Measurements from ENCODE around the gene USP6. TPM values are rescaled to one million over a fixed set of nuclear protein-coding genes. Genes with fewer than 3 reads are reported as not detected.
"Not testable (repeated sequence)": the region's sequence is repeated elsewhere in the genome, so short reads cannot be mapped to it uniquely, and the experiment has no call there.

Gene USP6
- total RNA-seq, 6 experiments from 2014 or later: 0.05 to 0.19 (median 0.10) TPM

DNA sequence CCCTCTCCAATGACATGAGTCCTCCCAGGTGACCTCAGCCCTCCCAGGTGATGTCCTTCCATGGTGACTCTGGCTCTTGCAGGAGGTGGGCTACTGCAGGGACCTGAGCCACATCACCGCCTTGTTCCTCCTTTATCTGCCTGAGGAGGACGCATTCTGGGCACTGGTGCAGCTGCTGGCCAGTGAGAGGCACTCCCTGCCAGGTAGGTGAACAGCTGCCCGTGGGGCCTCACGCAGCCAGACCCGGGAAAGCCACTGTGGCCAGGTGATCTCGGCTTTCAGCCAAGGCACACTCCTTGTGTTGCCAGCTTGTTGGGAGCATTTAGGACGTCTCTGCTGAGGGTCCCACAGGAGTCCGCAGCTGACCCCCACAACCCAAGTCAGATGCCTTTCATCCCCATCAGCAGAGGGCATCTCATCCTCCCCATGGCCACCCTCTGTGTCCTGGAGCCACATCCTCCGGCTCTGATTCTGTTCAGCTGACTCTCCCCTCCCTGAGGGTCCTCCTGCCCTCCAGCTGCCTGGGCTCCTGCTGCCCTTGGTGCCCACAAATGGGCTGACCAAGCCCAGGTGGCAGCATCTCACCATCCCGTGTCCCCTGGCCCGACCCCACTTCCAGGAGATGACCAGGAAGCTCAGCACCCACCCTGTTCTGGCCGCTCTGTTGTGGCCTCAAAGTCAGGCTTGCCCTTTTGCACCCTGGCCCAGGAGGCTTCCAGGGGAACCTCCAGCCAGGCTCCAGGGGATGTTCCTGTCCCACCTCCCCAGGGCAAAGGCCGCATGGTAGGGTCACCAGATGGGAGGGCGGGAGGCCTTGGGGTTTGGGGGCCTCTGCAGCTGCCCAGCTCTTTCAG is 20.1 kb downstream of the USP6 start:
- TF ChIP-seq, protein P1, sequence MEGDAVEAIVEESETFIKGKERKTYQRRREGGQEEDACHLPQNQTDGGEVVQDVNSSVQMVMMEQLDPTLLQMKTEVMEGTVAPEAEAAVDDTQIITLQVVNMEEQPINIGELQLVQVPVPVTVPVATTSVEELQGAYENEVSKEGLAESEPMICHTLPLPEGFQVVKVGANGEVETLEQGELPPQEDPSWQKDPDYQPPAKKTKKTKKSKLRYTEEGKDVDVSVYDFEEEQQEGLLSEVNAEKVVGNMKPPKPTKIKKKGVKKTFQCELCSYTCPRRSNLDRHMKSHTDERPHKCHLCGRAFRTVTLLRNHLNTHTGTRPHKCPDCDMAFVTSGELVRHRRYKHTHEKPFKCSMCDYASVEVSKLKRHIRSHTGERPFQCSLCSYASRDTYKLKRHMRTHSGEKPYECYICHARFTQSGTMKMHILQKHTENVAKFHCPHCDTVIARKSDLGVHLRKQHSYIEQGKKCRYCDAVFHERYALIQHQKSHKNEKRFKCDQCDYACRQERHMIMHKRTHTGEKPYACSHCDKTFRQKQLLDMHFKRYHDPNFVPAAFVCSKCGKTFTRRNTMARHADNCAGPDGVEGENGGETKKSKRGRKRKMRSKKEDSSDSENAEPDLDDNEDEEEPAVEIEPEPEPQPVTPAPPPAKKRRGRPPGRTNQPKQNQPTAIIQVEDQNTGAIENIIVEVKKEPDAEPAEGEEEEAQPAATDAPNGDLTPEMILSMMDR (IDR thresholded peaks at IDR 0.05): no peak
- no peaks in the 10 kb centered on the region for H3K36me3 Mint-ChIP-seq (ENCODE audit: low read depth)
- peaks cover 13% of the 10 kb centered on the region for H3K4me1 Mint-ChIP-seq (ENCODE audit: low read depth)
- no peak overlapping the region for H3K4me3 Mint-ChIP-seq
- H3K9me3 Mint-ChIP-seq: no peaks in the 10 kb centered on the region
- no peak overlapping the region for H3K27ac Mint-ChIP-seq
- peaks cover 15% of the 10 kb centered on the region for H3K27me3 Mint-ChIP-seq (ENCODE audit: insufficient read depth)
- DNase-seq: no peak

DNA sequence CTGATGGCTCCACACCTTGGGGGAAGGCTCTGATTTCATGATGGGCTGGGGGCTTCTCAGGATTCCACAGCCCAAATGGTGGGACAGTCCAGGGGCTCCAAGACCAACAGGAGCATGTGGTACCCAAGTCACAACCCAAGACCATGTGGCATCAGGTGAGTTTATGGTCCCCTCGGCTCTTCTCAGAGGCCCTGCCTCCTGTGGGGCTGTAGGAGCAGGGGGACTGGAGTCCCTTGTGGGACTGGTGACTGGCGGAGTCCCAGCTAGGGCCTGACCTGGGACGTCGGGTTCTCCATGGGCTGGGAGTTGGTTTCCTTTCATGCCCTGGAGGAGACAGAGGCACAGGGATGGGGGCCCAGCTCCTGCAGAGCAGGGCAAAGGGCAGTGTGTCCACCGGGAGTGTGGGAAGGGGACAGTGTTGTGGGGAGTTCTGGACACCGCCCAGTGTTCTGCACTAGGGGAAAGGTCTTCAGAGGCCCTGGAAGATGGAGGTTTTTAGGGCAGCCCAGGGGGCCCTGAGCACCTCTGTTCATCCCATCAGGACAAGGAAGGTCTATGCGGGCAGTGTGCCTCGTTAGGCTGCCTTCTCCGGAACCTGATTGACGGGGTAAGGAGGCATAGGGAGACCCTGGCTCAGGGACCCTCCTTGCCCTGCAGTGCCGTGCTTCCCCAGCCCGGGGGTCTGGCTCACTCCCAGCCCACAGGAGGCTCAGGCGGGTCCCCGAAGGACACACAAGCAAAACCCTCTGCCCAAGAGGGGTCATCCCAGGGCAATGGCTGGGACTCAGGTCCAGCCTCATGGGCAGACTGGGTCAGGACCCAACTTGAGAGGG is 21.0 kb downstream of the USP6 start:
- H3K27me3 Mint-ChIP-seq (ENCODE audit: insufficient read depth); H3K9me3 Mint-ChIP-seq; H3K4me3 Mint-ChIP-seq; H3K36me3 Mint-ChIP-seq (ENCODE audit: low read depth); H3K27ac Mint-ChIP-seq; DNase-seq: not testable (repeated sequence)
- peaks cover 13% of the 10 kb centered on the region for H3K4me1 Mint-ChIP-seq (ENCODE audit: low read depth)

DNA sequence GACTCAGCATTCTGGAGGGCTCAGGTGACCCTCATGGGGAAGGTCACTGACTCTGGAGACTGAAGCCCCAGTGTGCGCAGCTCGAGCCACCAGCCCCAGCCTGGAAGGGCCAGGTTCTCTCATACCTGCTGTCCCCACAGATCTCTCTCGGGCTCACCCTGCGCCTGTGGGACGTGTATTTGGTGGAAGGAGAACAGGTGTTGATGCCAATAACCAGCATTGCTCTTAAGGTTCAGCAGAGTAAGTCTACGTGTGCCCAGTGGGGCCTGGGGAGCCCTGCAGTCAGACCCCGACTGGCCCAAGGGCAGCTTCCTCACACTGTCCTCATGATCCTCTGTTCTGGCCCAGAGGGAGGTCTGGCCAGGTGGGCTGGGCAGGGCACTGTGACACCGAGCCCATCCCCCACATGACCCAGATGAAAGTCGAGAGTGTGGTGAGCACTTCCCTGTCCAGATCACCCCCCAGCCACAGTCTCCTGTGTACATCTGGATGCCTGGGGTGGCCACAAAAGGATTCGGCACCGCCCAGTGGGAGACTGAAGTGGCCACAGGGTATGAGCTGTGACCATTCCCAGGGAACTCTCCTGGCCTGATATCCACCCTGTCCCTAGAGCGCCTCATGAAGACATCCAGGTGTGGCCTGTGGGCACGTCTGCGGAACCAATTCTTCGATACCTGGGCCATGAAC is 21.8 kb downstream of the USP6 start:
- not testable (repeated sequence) for H3K36me3 Mint-ChIP-seq (ENCODE audit: low read depth); H3K4me3 Mint-ChIP-seq; H3K27me3 Mint-ChIP-seq (ENCODE audit: insufficient read depth); H3K27ac Mint-ChIP-seq; DNase-seq; H3K9me3 Mint-ChIP-seq
- H3K4me1 Mint-ChIP-seq (ENCODE audit: low read depth): peaks cover 13% of the 10 kb centered on the region

DNA sequence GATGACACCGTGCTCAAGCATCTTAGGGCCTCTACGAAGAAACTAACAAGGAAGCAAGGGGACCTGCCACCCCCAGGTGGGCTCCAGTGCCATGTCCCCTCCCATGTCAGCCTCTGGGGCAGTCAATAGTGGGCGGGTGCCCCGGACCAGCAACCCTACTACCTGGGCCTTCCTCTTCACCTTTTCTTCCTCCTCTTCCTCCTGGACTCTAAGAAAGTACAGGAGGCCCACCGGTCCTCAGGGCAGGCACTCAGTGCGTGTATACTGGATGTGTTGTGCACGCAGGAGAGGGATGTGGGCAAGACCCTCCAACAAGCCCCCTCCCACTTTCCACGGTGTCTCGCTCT is 22.3 kb downstream of the USP6 start:
- not testable (repeated sequence) for H3K36me3 Mint-ChIP-seq (ENCODE audit: low read depth); H3K27me3 Mint-ChIP-seq (ENCODE audit: insufficient read depth); DNase-seq

DNA sequence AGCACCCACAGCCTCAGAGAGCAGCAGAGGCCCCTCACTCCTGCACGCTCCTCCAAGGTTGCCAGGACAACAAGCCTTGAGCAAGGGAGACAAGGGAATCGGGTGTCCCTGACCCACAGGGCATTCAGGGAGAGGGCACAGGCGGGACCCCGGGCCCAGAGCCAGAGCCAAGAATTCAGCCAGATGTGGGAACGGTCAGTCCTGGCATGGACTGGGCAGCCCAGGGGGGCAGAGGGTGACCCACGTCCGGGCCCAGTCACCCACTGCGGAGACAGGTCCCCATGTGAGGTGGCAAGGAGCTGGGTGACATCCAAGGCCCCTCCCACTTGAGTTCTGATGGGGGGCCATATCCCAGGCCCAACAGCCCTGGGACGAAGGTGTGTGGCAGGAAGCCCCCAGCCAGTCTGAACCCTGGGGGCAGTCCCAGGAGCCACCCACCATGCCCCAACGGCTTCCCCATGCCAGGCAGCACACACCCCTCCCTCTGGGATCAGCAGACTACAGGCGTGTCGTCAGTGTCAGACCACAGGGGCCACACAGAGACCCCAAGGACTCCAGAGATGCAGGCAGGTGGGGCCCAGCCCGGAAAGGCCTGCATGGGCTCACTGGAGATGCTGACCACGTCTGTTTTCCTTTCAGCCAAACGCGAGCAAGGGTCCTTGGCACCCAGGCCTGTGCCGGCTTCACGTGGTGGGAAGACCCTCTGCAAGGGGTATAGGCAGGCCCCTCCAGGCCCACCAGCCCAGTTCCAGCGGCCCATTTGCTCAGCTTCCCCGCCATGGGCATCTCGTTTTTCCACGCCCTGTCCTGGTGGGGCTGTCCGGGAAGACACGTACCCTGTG is 23.0 kb downstream of the USP6 start:
- Mint-ChIP-seq H3K4me3 (no peak overlapping the region), H3K4me1 (ENCODE audit: low read depth) (peaks cover 13% of the 10 kb centered on the region), H3K27ac (no peak overlapping the region), H3K27me3 (ENCODE audit: insufficient read depth) (peaks cover 5% of the 10 kb centered on the region; the same call in 1 of the 2 replicates), H3K36me3 (ENCODE audit: low read depth) (no peaks in the 10 kb centered on the region), H3K9me3 (no peaks in the 10 kb centered on the region)
- TF ChIP-seq, protein P1 (IDR thresholded peaks at IDR 0.05): no peak
- no peak for DNase-seq

More for the DNA sequence above, 22.3 kb downstream of the USP6 start:
- H3K4me1 Mint-ChIP-seq (ENCODE audit: low read depth): peaks cover 13% of the 10 kb centered on the region
- H3K27ac Mint-ChIP-seq, H3K9me3 Mint-ChIP-seq, H3K4me3 Mint-ChIP-seq: not testable (repeated sequence)

DNA sequence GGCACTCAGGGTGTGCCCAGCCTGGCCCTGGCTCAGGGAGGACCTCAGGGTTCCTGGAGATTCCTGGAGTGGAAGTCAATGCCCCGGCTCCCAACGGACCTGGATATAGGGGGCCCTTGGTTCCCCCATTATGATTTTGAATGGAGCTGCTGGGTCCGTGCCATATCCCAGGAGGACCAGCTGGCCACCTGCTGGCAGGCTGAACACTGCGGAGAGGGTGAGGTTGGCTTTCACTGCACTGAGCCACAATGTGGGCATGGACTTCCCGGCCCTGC is 23.6 kb downstream of the USP6 start:
- Mint-ChIP-seq H3K27me3 (ENCODE audit: insufficient read depth) (peaks cover 5% of the 10 kb centered on the region; the same call in 1 of the 2 replicates), H3K4me1 (ENCODE audit: low read depth) (peaks cover 12% of the 10 kb centered on the region), H3K27ac (no peak overlapping the region), H3K9me3 (no peaks in the 10 kb centered on the region), H3K36me3 (ENCODE audit: low read depth) (no peaks in the 10 kb centered on the region), H3K4me3 (no peak overlapping the region)
- DNase-seq: no peak
- TF ChIP-seq, protein P1 (IDR thresholded peaks at IDR 0.05): no peak

DNA sequence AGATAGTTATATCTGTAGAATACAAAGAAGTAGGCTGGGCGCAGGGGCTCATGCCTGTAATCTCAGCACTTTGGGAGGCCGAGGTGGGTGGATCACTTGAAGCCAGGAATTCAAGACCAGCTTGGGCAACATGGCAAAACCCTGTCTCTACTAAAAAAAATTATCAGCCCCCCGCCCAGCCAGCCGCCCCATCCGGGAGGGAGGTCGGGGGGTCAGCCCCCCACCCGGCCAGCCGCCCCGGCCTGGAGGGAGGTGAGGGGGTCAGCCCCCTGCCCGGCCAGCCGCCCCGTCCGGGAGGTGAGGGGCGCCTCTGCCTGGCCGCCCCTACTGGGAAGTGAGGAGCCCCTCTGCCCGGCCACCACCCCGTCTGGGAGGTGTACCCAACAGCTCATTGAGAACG is 27.0 kb downstream of the USP6 start:
- not testable (repeated sequence) for H3K4me1 Mint-ChIP-seq (ENCODE audit: low read depth); H3K9me3 Mint-ChIP-seq; H3K4me3 Mint-ChIP-seq; H3K27ac Mint-ChIP-seq; DNase-seq; H3K27me3 Mint-ChIP-seq (ENCODE audit: insufficient read depth); H3K36me3 Mint-ChIP-seq (ENCODE audit: low read depth)

DNA sequence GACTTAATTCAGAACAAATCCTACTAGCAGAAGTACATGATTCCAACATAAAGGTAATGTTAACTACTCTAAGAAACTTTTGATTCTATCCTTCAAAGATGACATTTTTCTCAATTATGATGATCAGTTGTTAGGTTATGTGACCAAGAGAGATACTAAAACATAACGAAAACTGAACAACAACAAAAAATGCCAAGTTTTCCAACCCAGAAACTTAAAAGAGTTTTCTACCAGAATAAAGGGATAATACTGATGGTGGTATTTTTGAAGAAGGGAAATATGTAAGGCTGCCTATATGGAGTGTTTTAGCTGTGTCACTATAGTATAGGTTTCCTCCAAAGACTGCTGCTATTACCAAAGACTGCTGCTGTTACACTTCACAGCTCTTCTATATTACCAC is 30.3 kb downstream of the USP6 start:
- H3K27me3 Mint-ChIP-seq (ENCODE audit: insufficient read depth): peaks cover 11% of the 10 kb centered on the region
- H3K9me3 Mint-ChIP-seq; H3K4me3 Mint-ChIP-seq; DNase-seq; H3K27ac Mint-ChIP-seq; H3K4me1 Mint-ChIP-seq (ENCODE audit: low read depth); H3K36me3 Mint-ChIP-seq (ENCODE audit: low read depth): not testable (repeated sequence)

DNA sequence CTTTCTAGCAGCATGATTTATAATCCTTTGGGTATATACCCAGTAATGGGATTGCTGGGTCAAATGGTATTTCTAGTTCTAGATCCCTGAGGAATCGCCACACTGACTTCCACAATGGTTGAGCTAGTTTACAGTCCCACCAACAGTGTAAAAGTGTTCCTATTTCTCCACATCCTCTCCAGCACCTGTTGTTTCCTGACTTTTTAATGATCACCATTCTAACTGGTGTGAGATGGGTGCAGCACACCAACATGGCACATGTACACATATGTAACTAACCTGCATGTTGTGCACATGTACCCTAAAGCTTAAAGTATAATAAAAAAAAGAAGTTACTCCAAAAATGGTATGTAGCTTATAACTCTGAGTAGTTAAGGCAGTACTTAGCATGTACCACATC is 44.9 kb downstream of the USP6 start:
- H3K27ac Mint-ChIP-seq; DNase-seq; H3K36me3 Mint-ChIP-seq (ENCODE audit: low read depth); H3K9me3 Mint-ChIP-seq; H3K4me3 Mint-ChIP-seq: not testable (repeated sequence)
- peaks cover 14% of the 10 kb centered on the region for H3K4me1 Mint-ChIP-seq (ENCODE audit: low read depth)
- peaks cover 29% of the 10 kb centered on the region for H3K27me3 Mint-ChIP-seq (ENCODE audit: insufficient read depth)

DNA sequence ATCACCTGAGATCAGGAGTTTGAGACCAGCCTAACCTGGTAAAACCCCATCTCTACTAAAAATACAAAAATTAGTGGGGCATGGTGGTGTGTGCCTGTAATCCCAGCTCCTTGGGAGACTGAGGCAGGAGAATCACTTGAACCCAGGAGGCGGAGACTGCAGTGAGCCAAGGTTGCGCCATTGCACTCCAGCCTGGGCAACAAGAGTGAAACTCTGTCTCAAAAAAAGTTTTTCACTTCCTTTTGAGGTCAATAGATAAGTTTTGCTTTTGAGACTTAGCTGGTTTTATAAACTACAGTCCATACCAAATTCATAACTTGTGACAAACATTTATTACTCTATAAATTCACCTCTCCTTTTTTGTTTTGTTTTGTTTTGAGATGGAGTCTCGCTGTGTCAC is 46.0 kb downstream of the USP6 start:
- not testable (repeated sequence) for H3K27ac Mint-ChIP-seq; H3K4me3 Mint-ChIP-seq; H3K9me3 Mint-ChIP-seq; DNase-seq; H3K36me3 Mint-ChIP-seq (ENCODE audit: low read depth)
- Mint-ChIP-seq H3K4me1 (ENCODE audit: low read depth) (peaks cover 25% of the 10 kb centered on the region), H3K27me3 (ENCODE audit: insufficient read depth) (peaks cover 29% of the 10 kb centered on the region)
